WI38 (cell line): ENCODE measurements around the gene MTA3.

Experiments used
- H3K4me3 ChIP-seq: 2 replicates; pipeline ENCODE4 v1.5.1; 2011; ENCODE audit warnings: low read depth, mild to moderate bottlenecking, control low read depth, low read length
- TF ChIP-seq, protein P1 (sequence below): IDR thresholded peaks from 2 replicates; pipeline ENCODE4 v1.5.1; 2012; ENCODE audit warnings: low read depth, mild to moderate bottlenecking, control low read depth, low read length

MTA3 gene

GRCh38 chr2:42794271-42795046, 226.0 kb downstream of the MTA3 start:
- no peak overlapping the region for H3K4me3 ChIP-seq
- TF ChIP-seq, protein P1, sequence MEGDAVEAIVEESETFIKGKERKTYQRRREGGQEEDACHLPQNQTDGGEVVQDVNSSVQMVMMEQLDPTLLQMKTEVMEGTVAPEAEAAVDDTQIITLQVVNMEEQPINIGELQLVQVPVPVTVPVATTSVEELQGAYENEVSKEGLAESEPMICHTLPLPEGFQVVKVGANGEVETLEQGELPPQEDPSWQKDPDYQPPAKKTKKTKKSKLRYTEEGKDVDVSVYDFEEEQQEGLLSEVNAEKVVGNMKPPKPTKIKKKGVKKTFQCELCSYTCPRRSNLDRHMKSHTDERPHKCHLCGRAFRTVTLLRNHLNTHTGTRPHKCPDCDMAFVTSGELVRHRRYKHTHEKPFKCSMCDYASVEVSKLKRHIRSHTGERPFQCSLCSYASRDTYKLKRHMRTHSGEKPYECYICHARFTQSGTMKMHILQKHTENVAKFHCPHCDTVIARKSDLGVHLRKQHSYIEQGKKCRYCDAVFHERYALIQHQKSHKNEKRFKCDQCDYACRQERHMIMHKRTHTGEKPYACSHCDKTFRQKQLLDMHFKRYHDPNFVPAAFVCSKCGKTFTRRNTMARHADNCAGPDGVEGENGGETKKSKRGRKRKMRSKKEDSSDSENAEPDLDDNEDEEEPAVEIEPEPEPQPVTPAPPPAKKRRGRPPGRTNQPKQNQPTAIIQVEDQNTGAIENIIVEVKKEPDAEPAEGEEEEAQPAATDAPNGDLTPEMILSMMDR = no peak

GRCh38 chr2:42795275-42795674, 226.8 kb downstream of the MTA3 start:
- TF ChIP-seq, protein P1 = no peak
- H3K4me3 ChIP-seq = no peak overlapping the region

- H3K4me3 ChIP-seq = no peak overlapping the region
- TF ChIP-seq, protein P1 = no peak
These were observed 227.4 kb downstream of the MTA3 start for GRCh38 chr2:42795841-42796301.

- no peak overlapping the region for H3K4me3 ChIP-seq
- TF ChIP-seq, protein P1 = no peak
These were observed 228.2 kb downstream of the MTA3 start for GRCh38 chr2:42796427-42797248.

GRCh38 chr2:42797281-42797680, 228.8 kb downstream of the MTA3 start:
- TF ChIP-seq, protein P1 = no peak
- H3K4me3 ChIP-seq = no peak overlapping the region

DNA sequence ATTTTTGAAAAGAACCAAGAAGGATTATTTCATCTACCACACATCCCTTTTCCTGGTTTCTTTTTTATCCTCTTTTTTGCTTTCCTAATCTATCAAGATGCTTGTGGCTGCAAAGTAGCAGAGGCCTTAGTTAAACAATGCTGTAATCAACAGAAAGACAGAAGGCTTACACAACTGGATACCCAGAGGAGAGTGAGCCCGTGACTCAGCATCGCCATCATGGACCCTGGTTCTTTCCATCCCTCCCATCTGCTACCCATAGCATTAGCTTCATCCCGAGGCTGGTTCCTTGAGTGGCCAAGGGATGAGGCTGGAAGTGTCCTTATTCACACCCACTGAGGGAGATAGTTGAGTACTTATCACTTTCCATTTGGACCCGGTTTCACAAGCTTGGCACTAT, 231.4 kb downstream of the MTA3 start:
- H3K4me3 ChIP-seq = no peak overlapping the region
- TF ChIP-seq, protein P1 = no peak

DNA sequence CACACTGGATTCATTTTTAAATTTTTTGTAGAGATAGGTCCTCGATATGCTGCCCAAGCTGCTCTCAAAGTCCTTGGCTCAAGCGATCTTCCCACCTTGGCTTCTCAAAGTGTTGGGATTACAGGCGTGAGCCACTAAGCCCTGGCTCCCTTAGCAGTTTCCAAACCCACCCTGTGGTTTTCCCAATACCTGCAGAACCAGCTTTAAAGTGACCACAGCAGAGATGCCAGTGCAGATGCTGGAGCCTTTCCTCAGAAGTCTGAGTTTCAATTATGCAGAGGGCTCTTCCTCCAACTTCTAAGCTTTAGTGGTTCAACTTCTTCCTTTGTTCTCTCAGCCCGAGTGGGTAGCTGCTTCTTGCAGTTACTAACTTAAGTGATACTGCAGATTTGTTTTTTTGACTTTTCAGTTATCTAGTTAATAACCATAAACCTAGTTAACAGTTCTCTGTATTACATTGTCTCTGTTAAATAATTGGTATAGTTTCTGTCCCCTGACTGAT, 232.1 kb downstream of the MTA3 start:
- TF ChIP-seq, protein P1 = no peak
- H3K4me3 ChIP-seq = no peak overlapping the region
